ENCODE measurements around the gene SRPK1.
A peak's percentile ranks its signal among the peaks of the same experiment; 100 is the strongest.

Gene SRPK1

DNA sequence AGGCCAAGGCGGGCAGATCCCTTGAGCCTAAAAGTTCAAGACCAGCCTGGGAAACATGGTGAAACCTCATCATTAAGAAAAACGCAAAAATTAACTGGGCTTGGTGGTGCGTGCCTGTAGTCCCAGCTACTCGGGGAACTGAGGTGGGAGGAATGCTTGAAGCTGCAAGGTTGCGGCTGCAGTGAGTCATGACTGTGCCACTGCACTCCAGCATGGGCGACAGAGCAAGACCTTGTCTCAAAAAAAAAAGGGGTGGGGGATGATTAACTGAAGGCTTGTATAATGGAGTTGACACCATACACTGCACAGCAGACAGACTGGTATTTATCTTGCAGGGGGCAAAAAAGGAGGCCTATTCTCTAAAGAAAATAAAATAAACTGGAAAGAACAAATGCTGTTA lies 27.7 kb downstream of the SRPK1 start:
- Histone ChIP-seq H3K27ac (ENCODE audit: low read length, poor library complexity, severe bottlenecking) (peak overlapping the region; percentile 30), H3K23ac (ENCODE audit: low read length in 2 of 2) (no peak overlapping the region), H2AK5ac (ENCODE audit: low read length, severe bottlenecking) (no peak overlapping the region), H4K91ac (ENCODE audit: low read length) (no peak overlapping the region), H3K14ac (ENCODE audit: low read length in 2 of 2) (no peak overlapping the region), H3K79me1 (replicated peaks; ENCODE audit: low read length, poor library complexity, severe bottlenecking) (peaks cover 19% of the 10 kb centered on the region), H3K4ac (ENCODE audit: low read depth in 1 of 2, low read length in 2 of 2) (no peak overlapping the region), H4K8ac (ENCODE audit: low read length) (no peak overlapping the region), H3K4me2 (ENCODE audit: low read length, poor library complexity, severe bottlenecking) (peak overlapping the region; percentile 22), H2BK120ac (ENCODE audit: low read depth, low read length) (no peak overlapping the region), H2BK5ac (ENCODE audit: low read depth, low read length, poor library complexity, severe bottlenecking) (no peak overlapping the region), H3K4me1 (ENCODE audit: control insufficient read depth, insufficient read depth, low read depth, low read length) (peaks cover 5% of the 10 kb centered on the region), H3K27me3 (ENCODE audit: control insufficient read depth in 1 of 2, insufficient read depth in 1 of 2, low read length in 2 of 2) (no peaks in the 10 kb centered on the region), H3K9me3 (ENCODE audit: control insufficient read depth, low read length) (no peaks in the 10 kb centered on the region), H3K18ac (ENCODE audit: low read depth in 1 of 2, low read length in 2 of 2) (no peak overlapping the region), H2BK15ac (ENCODE audit: low read depth, poor library complexity, severe bottlenecking) (no peak overlapping the region), H3K4me3 (ENCODE audit: insufficient read depth in 1 of 2, low read depth in 1 of 2, low read length in 2 of 2) (no peak overlapping the region), H3K36me3 (ENCODE audit: control insufficient read depth in 1 of 2, insufficient read depth in 2 of 2, low read depth in 1 of 2, low read length in 2 of 2) (peaks cover 3 to 11% of the 10 kb centered on the region in 2 experiments), H2AFZ (ENCODE audit: low read depth, low read length) (no peak overlapping the region), H2BK12ac (ENCODE audit: low read length in 2 of 2) (no peak overlapping the region), H3K9ac (ENCODE audit: low read length) (no peak overlapping the region)
- peak; percentile 22 for DNase-seq
- WGBS = 82% methylated on average over 6 of the region's 6 CpGs

GRCh38 chr6:35892482-35892881 lies 28.4 kb downstream of the SRPK1 start:
- WGBS = 84% methylated on average over 5 of the region's 5 CpGs
- no peak overlapping the region for H3K9ac ChIP-seq (ENCODE audit: low read length)
- no peak overlapping the region for H4K91ac ChIP-seq (ENCODE audit: low read length)
- no peak overlapping the region for H2AK5ac ChIP-seq (ENCODE audit: low read length, severe bottlenecking)
- peaks cover 5% of the 10 kb centered on the region for H3K4me1 ChIP-seq (ENCODE audit: control insufficient read depth, insufficient read depth, low read depth, low read length)
- no peak overlapping the region for H2AFZ ChIP-seq (ENCODE audit: low read depth, low read length)
- no peak for DNase-seq
- no peak overlapping the region for H3K27ac ChIP-seq (ENCODE audit: low read length, poor library complexity, severe bottlenecking)
- no peak overlapping the region for H3K14ac ChIP-seq (ENCODE audit: low read length in 2 of 2)
- peaks cover 3 to 18% of the 10 kb centered on the region in 2 experiments for H3K36me3 ChIP-seq (ENCODE audit: control insufficient read depth in 1 of 2, insufficient read depth in 2 of 2, low read depth in 1 of 2, low read length in 2 of 2)
- H3K4me3 ChIP-seq (ENCODE audit: insufficient read depth in 1 of 2, low read depth in 1 of 2, low read length in 2 of 2) = no peak overlapping the region
- peaks cover 19% of the 10 kb centered on the region for H3K79me1 ChIP-seq (replicated peaks; ENCODE audit: low read length, poor library complexity, severe bottlenecking)
- H3K23ac ChIP-seq (ENCODE audit: low read length in 2 of 2) = no peak overlapping the region
- no peaks in the 10 kb centered on the region for H3K9me3 ChIP-seq (ENCODE audit: control insufficient read depth, low read length)
- no peak overlapping the region for H3K4me2 ChIP-seq (ENCODE audit: low read length, poor library complexity, severe bottlenecking)
- no peak overlapping the region for H3K4ac ChIP-seq (ENCODE audit: low read depth in 1 of 2, low read length in 2 of 2)
- H2BK12ac ChIP-seq (ENCODE audit: low read length in 2 of 2) = no peak overlapping the region
- H2BK15ac ChIP-seq (ENCODE audit: low read depth, poor library complexity, severe bottlenecking) = no peak overlapping the region
- no peak overlapping the region for H2BK120ac ChIP-seq (ENCODE audit: low read depth, low read length)
- H3K27me3 ChIP-seq (ENCODE audit: control insufficient read depth in 1 of 2, insufficient read depth in 1 of 2, low read length in 2 of 2) = no peaks in the 10 kb centered on the region
- H2BK5ac ChIP-seq (ENCODE audit: low read depth, low read length, poor library complexity, severe bottlenecking) = no peak overlapping the region
- no peak overlapping the region for H4K8ac ChIP-seq (ENCODE audit: low read length)
- H3K18ac ChIP-seq (ENCODE audit: low read depth in 1 of 2, low read length in 2 of 2) = no peak overlapping the region

DNA sequence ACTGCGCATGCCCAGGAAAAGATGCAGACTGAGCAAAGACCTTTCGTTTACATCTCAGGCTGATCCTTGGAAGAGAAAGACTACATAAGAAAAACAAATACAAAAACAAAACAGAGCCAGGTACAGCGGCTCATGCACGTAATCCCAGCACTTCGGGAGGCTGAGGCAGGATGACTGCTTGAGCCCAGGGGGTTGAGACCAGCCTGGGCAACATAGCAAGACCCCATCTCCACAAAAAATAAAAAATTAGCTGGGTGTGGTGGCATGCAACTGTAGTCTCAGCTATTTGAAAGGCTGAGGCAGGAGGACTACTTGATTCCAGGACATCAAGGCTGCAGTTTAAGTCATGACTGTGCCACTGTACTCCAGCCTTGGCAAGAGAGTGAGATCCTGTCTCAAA lies 41.7 kb downstream of the SRPK1 start:
- H2AFZ ChIP-seq (ENCODE audit: low read depth, low read length) = no peak overlapping the region
- H3K36me3 ChIP-seq (ENCODE audit: control insufficient read depth in 1 of 2, insufficient read depth in 2 of 2, low read depth in 1 of 2, low read length in 2 of 2) = peaks cover 22 to 64% of the 10 kb centered on the region in 2 experiments
- no peak overlapping the region for H3K4ac ChIP-seq (ENCODE audit: low read depth in 1 of 2, low read length in 2 of 2)
- H3K4me3 ChIP-seq (ENCODE audit: insufficient read depth in 1 of 2, low read depth in 1 of 2, low read length in 2 of 2) = no peak overlapping the region
- no peak overlapping the region for H3K14ac ChIP-seq (ENCODE audit: low read length in 2 of 2)
- no peak overlapping the region for H4K8ac ChIP-seq (ENCODE audit: low read length)
- no peak overlapping the region for H2BK12ac ChIP-seq (ENCODE audit: low read length in 2 of 2)
- no peaks in the 10 kb centered on the region for H3K27me3 ChIP-seq (ENCODE audit: control insufficient read depth in 1 of 2, insufficient read depth in 1 of 2, low read length in 2 of 2)
- no peak overlapping the region for H3K4me2 ChIP-seq (ENCODE audit: low read length, poor library complexity, severe bottlenecking)
- DNase-seq = no peak
- no peak overlapping the region for H3K9ac ChIP-seq (ENCODE audit: low read length)
- H3K79me1 ChIP-seq (replicated peaks; ENCODE audit: low read length, poor library complexity, severe bottlenecking) = peaks cover 24% of the 10 kb centered on the region
- no peak overlapping the region for H2BK5ac ChIP-seq (ENCODE audit: low read depth, low read length, poor library complexity, severe bottlenecking)
- no peak overlapping the region for H2BK120ac ChIP-seq (ENCODE audit: low read depth, low read length)
- no peaks in the 10 kb centered on the region for H3K4me1 ChIP-seq (ENCODE audit: control insufficient read depth, insufficient read depth, low read depth, low read length)
- H3K27ac ChIP-seq (ENCODE audit: low read length, poor library complexity, severe bottlenecking) = no peak overlapping the region
- peaks cover 28% of the 10 kb centered on the region for H3K9me3 ChIP-seq (ENCODE audit: control insufficient read depth, low read length)
- H3K23ac ChIP-seq (ENCODE audit: low read length in 2 of 2) = no peak overlapping the region
- no peak overlapping the region for H3K18ac ChIP-seq (ENCODE audit: low read depth in 1 of 2, low read length in 2 of 2)
- no peak overlapping the region for H2AK5ac ChIP-seq (ENCODE audit: low read length, severe bottlenecking)
- no peak overlapping the region for H2BK15ac ChIP-seq (ENCODE audit: low read depth, poor library complexity, severe bottlenecking)
- H4K91ac ChIP-seq (ENCODE audit: low read length) = no peak overlapping the region
- 100% methylated on average over 5 of the region's 5 CpGs for WGBS

GRCh38 chr6:35876902-35877301 lies 44.0 kb downstream of the SRPK1 start:
- Histone ChIP-seq H2BK120ac (ENCODE audit: low read depth, low read length) (no peak overlapping the region), H3K23ac (ENCODE audit: low read length in 2 of 2) (no peak overlapping the region), H2AK5ac (ENCODE audit: low read length, severe bottlenecking) (no peak overlapping the region), H2BK12ac (ENCODE audit: low read length in 2 of 2) (no peak overlapping the region), H4K91ac (ENCODE audit: low read length) (no peak overlapping the region), H2BK15ac (ENCODE audit: low read depth, poor library complexity, severe bottlenecking) (no peak overlapping the region), H3K18ac (ENCODE audit: low read depth in 1 of 2, low read length in 2 of 2) (no peak overlapping the region), H3K4ac (ENCODE audit: low read depth in 1 of 2, low read length in 2 of 2) (no peak overlapping the region), H3K9me3 (ENCODE audit: control insufficient read depth, low read length) (peaks cover 21% of the 10 kb centered on the region), H3K27me3 (ENCODE audit: control insufficient read depth in 1 of 2, insufficient read depth in 1 of 2, low read length in 2 of 2) (no peaks in the 10 kb centered on the region), H3K14ac (ENCODE audit: low read length in 2 of 2) (no peak overlapping the region), H3K4me2 (ENCODE audit: low read length, poor library complexity, severe bottlenecking) (no peak overlapping the region), H4K8ac (ENCODE audit: low read length) (no peak overlapping the region), H3K9ac (ENCODE audit: low read length) (no peak overlapping the region), H3K36me3 (ENCODE audit: control insufficient read depth in 1 of 2, insufficient read depth in 2 of 2, low read depth in 1 of 2, low read length in 2 of 2) (peaks cover 16 to 65% of the 10 kb centered on the region in 2 experiments), H3K4me3 (ENCODE audit: insufficient read depth in 1 of 2, low read depth in 1 of 2, low read length in 2 of 2) (no peak overlapping the region), H2AFZ (ENCODE audit: low read depth, low read length) (no peak overlapping the region), H3K27ac (ENCODE audit: low read length, poor library complexity, severe bottlenecking) (no peak overlapping the region), H3K4me1 (ENCODE audit: control insufficient read depth, insufficient read depth, low read depth, low read length) (no peaks in the 10 kb centered on the region), H2BK5ac (ENCODE audit: low read depth, low read length, poor library complexity, severe bottlenecking) (no peak overlapping the region), H3K79me1 (replicated peaks; ENCODE audit: low read length, poor library complexity, severe bottlenecking) (peaks cover 21% of the 10 kb centered on the region)
- 94% methylated on average over 2 of the region's 2 CpGs for WGBS
- DNase-seq = no peak

All from mesenchymal stem cell (in vitro differentiated cells and primary cell).